Upper lobe of left lung (tissue), 6 donors: Measurements from ENCODE around the gene BIRC2. TPM values are rescaled to one million over a fixed set of nuclear protein-coding genes. Genes with fewer than 3 reads are reported as not detected.
A peak's percentile ranks its signal among the peaks of the same experiment; 100 is the strongest.

Experiments
- ATAC-seq, 2 donors: fragments of 200-7000 bp; cut with Tn5 transposase; one replicate each; pipeline ENCODE4 v1.9.1; 2022; ENCODE audit warnings: mild to moderate bottlenecking in 2 of 2, moderate library complexity in 2 of 2; ENCODE audit not compliant: low FRiP score in 2 of 2
- DNase-seq, 2 donors: peaks; one replicate each; pipeline ENCODE4 v3.0.0-alpha.2; 2019 to 2020
- H3K27ac ChIP-seq, 4 donors: fragments of 200-600 bp; sonication (generic); one replicate each; pipeline ENCODE4 v1.5.1; 2016 to 2019
- H3K27me3 ChIP-seq, 4 donors: fragments of 200-600 bp; sonication (generic); one replicate each; pipeline ENCODE4 v1.5.1; 2017 to 2019
- H3K36me3 ChIP-seq, 4 donors: fragments of 200-600 bp; sonication (generic); one replicate each; pipeline ENCODE4 v1.5.1; 2016 to 2019
- H3K4me1 ChIP-seq, 4 donors: fragments of 200-600 bp; sonication (generic); one replicate each; pipeline ENCODE4 v1.5.1; 2018 to 2019
- H3K4me3 ChIP-seq, 4 donors: fragments of 200-600 bp; sonication (generic); one replicate each; pipeline ENCODE4 v1.5.1; 2017 to 2019; ENCODE audit warnings: mild to moderate bottlenecking in 2 of 4, moderate library complexity in 1 of 4
- H3K9me3 ChIP-seq, 4 donors: fragments of 200-600 bp; sonication (generic); one replicate each; pipeline ENCODE4 v1.5.1; 2018 to 2019
- CTCF ChIP-seq, 6 experiments: fragments of 450-650 bp in 4 of 6; fragments of 200-600 bp in 2 of 6; sonication (generic) in 2 of 6; IDR thresholded peaks; one replicate each; pipeline ENCODE4 v1.5.1; 2016 to 2019; ENCODE audit warnings: antibody characterized with exemption in 6 of 6
- EP300 ChIP-seq, 4 donors: sonication (generic); formaldehyde crosslinking; IDR thresholded peaks; one replicate each; pipeline ENCODE4 v1.5.1; 2017; ENCODE audit warnings: antibody characterized with exemption in 4 of 4, control low read depth in 2 of 4
- POLR2A ChIP-seq, 4 donors: fragments of 450-650 bp; IDR thresholded peaks; one replicate each; pipeline ENCODE4 v1.5.1; 2016 to 2017; ENCODE audit warnings: antibody characterized with exemption in 4 of 4, mild to moderate bottlenecking in 2 of 4
- POLR2AphosphoS5 ChIP-seq, 2 donors: sonication (generic); formaldehyde crosslinking; IDR thresholded peaks; one replicate each; pipeline ENCODE4 v1.5.1; 2017; ENCODE audit warnings: antibody characterized with exemption in 2 of 2
- WGBS, 2 donors: methylation state at CpG; one replicate each; pipeline ENCODE4 v1.1.5; 2017 to 2018; 5-methylcytosine and 5-hydroxymethylcytosine counted together
- total RNA-seq, 6 donors: library from RNA; depleted of rRNA in 4 of 6; stranded (reverse); fragments of >200 nt in 4 of 6; gene quantifications; one replicate each; pipeline versions ENCODE4 v1.1.0 to v1.2.1, GENCODE V29; 2016 to 2021
- donor health status: DM: no; HTN: no; CAD: no; lungs with moderate emphysema.
- donor health status: DM: no; HTN: yes; CAD: no; lungs with severe emphysema.

Gene BIRC2
- total RNA-seq, 6 donors from 2014 or later = 23.1 to 56.7 (median 37.8) TPM

GRCh38 chr11:102410382-102410784, 63.4 kb downstream of the BIRC2 start:
- Histone ChIP-seq H3K27ac (peak overlapping the region in 1 of 4 donors; percentile 45), H3K27me3 (no peaks in the 10 kb centered on the region), H3K4me3 (no peak overlapping the region), H3K4me1 (peaks cover 0 to 13% (median 5%) of the 10 kb centered on the region in 4 donors), H3K9me3 (no peaks in the 10 kb centered on the region), H3K36me3 (peaks cover 0 to 7% (median 0%) of the 10 kb centered on the region in 4 donors)
- 61 to 81% methylated on average over 5 of the region's 5 CpGs for WGBS, 2 donors
- no peak for ATAC-seq
- DNase-seq = no peak
- TF ChIP-seq POLR2AphosphoS5 (IDR thresholded peaks at IDR 0.05) (no peak), POLR2A (IDR thresholded peaks at IDR 0.05) (no peak), CTCF (IDR thresholded peaks at IDR 0.05) (no peak), EP300 (IDR thresholded peaks at IDR 0.05) (no peak)

GRCh38 chr11:102411142-102411541, 64.1 kb downstream of the BIRC2 start:
- H3K27me3 ChIP-seq = no peaks in the 10 kb centered on the region
- H3K9me3 ChIP-seq = no peaks in the 10 kb centered on the region
- no peak overlapping the region for H3K4me3 ChIP-seq
- H3K4me1 ChIP-seq = peaks cover 0 to 13% (median 5%) of the 10 kb centered on the region in 4 donors
- WGBS, 2 donors = 95 to 97% methylated on average over 7 of the region's 7 CpGs
- H3K27ac ChIP-seq = peak overlapping the region in 1 of 4 donors; percentile 45
- TF ChIP-seq EP300 (IDR thresholded peaks at IDR 0.05) (no peak), POLR2AphosphoS5 (IDR thresholded peaks at IDR 0.05) (no peak), POLR2A (IDR thresholded peaks at IDR 0.05) (no peak), CTCF (IDR thresholded peaks at IDR 0.05) (no peak)
- DNase-seq (no peak), ATAC-seq (no peak)
- peaks cover 0 to 4% (median 0%) of the 10 kb centered on the region in 4 donors for H3K36me3 ChIP-seq

GRCh38 chr11:102413497-102413896, 66.5 kb downstream of the BIRC2 start:
- Histone ChIP-seq H3K4me3 (no peak overlapping the region), H3K4me1 (peaks cover 0 to 13% (median 3%) of the 10 kb centered on the region in 4 donors), H3K9me3 (no peaks in the 10 kb centered on the region), H3K36me3 (peaks cover 0 to 4% (median 0%) of the 10 kb centered on the region in 4 donors), H3K27me3 (no peaks in the 10 kb centered on the region), H3K27ac (no peak overlapping the region)
- DNase-seq (no peak), ATAC-seq (no peak)
- TF ChIP-seq POLR2A (IDR thresholded peaks at IDR 0.05) = no peak
- TF ChIP-seq POLR2AphosphoS5 (IDR thresholded peaks at IDR 0.05) = no peak
- no peak for TF ChIP-seq EP300 (IDR thresholded peaks at IDR 0.05)
- TF ChIP-seq CTCF (IDR thresholded peaks at IDR 0.05) = no peak
- 90 to 100% methylated on average over 4 of the region's 4 CpGs for WGBS, 2 donors

- WGBS, 2 donors = 79 to 85% methylated on average over 2 of the region's 2 CpGs
- Histone ChIP-seq H3K9me3 (no peaks in the 10 kb centered on the region), H3K27ac (no peak overlapping the region), H3K4me1 (peaks cover 0 to 13% (median 3%) of the 10 kb centered on the region in 4 donors), H3K27me3 (no peaks in the 10 kb centered on the region), H3K36me3 (no peaks in the 10 kb centered on the region), H3K4me3 (no peak overlapping the region)
- peak in 1 of 2 donors; percentile 11 for ATAC-seq
- DNase-seq = no peak
- TF ChIP-seq EP300 (IDR thresholded peaks at IDR 0.05) (no peak), POLR2A (IDR thresholded peaks at IDR 0.05) (no peak), CTCF (IDR thresholded peaks at IDR 0.05) (no peak), POLR2AphosphoS5 (IDR thresholded peaks at IDR 0.05) (no peak)
Measured at GRCh38 chr11:102414559-102414958, 67.5 kb downstream of the BIRC2 start.

- TF ChIP-seq POLR2A (IDR thresholded peaks at IDR 0.05) (no peak), CTCF (IDR thresholded peaks at IDR 0.05) (no peak), POLR2AphosphoS5 (IDR thresholded peaks at IDR 0.05) (no peak), EP300 (IDR thresholded peaks at IDR 0.05) (no peak)
- Histone ChIP-seq H3K4me1 (peaks cover 0 to 9% (median 3%) of the 10 kb centered on the region in 4 donors), H3K4me3 (no peak overlapping the region), H3K27me3 (no peaks in the 10 kb centered on the region), H3K36me3 (no peaks in the 10 kb centered on the region), H3K27ac (no peak overlapping the region), H3K9me3 (no peaks in the 10 kb centered on the region)
- WGBS, 2 donors = 58% methylated on average over 1 of the region's 1 CpG
- no peak for DNase-seq
- no peak for ATAC-seq
Measured at GRCh38 chr11:102415304-102415916, 68.4 kb downstream of the BIRC2 start.
